Mononuclear cell (primary cell): ENCODE data around the gene FBXO34. TPM values are rescaled to one million over a fixed set of nuclear protein-coding genes. Genes with fewer than 3 reads are reported as not detected.
A peak's percentile ranks its signal among the peaks of the same experiment; 100 is the strongest.

Source experiments
- H3K27me3 ChIP-seq: 2 replicates; pipeline ENCODE4 v1.6.0; 2011; ENCODE audit warnings: low read length, control low read depth; ENCODE audit not compliant: insufficient read depth
- H3K4me1 ChIP-seq: 2 replicates; pipeline ENCODE4 v1.5.1; 2011; ENCODE audit warnings: mild to moderate bottlenecking, low read length, control low read depth; ENCODE audit not compliant: insufficient read depth
- H3K4me3 ChIP-seq: 2 replicates; pipeline ENCODE4 v1.5.1; 2011; ENCODE audit warnings: mild to moderate bottlenecking, low read length, moderate library complexity
- H3K9me3 ChIP-seq: 2 replicates; pipeline ENCODE4 v1.5.1; 2011; ENCODE audit warnings: low read depth, mild to moderate bottlenecking, control low read depth, low read length
- total RNA-seq: library from RNA; depleted of rRNA; stranded (reverse); fragments of >200 nt; gene quantifications from one replicate; pipeline ENCODE4 v1.2.3, GENCODE V29; 2012

FBXO34 gene, protein sequence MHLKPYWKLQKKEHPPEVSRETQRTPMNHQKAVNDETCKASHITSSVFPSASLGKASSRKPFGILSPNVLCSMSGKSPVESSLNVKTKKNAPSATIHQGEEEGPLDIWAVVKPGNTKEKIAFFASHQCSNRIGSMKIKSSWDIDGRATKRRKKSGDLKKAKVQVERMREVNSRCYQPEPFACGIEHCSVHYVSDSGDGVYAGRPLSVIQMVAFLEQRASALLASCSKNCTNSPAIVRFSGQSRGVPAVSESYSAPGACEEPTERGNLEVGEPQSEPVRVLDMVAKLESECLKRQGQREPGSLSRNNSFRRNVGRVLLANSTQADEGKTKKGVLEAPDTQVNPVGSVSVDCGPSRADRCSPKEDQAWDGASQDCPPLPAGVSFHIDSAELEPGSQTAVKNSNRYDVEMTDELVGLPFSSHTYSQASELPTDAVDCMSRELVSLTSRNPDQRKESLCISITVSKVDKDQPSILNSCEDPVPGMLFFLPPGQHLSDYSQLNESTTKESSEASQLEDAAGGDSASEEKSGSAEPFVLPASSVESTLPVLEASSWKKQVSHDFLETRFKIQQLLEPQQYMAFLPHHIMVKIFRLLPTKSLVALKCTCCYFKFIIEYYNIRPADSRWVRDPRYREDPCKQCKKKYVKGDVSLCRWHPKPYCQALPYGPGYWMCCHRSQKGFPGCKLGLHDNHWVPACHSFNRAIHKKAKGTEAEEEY
- 41.3 TPM for total RNA-seq

DNA sequence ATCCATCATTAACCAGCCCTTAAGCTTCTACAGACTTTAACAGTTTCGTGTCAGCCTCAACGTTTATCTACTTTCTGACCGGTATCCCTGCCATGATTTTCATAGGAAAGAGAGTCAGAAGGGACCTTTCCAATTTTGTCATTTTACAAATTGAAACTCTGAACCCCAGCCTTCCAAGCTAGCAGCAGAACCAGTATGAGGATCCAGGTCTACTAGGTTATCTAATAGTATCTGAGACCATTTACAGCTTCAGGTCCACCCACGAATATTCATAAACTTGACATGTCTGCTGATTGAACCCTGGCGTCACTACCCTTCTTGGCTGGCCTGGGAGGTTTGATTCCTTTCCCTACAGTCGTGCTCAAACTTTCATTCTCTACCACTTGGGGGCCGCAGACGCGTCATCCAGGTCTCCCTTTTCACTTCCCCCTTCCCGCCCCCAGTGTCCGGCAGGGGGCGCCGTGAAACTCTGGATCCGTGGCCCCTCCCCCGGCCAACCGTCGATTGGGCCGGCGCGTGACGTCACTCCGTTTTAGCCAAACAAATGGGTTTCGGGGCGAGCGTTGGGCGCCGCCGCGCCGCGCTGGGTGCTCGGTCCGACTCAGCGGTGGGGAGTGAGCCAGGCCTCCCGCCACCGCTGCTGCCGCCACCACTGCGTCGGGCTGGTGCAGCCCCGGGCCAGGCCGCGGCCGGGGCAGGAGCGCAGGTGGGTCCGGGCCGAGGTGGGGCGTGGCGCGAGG lies at the start of gene FBXO34:
TSS of gene FBXO34 (plus strand) at position 590 of the 740 bp plus-strand sequence. CDS start 78,970 bp downstream, outside the sequence.
- Histone ChIP-seq H3K4me1 (peaks cover 24% of the 10 kb centered on the region), H3K9me3 (no peaks in the 10 kb centered on the region), H3K4me3 (peak within 1 kb of the TSS; percentile 92), H3K27me3 (no peaks in the 10 kb centered on the region)

DNA sequence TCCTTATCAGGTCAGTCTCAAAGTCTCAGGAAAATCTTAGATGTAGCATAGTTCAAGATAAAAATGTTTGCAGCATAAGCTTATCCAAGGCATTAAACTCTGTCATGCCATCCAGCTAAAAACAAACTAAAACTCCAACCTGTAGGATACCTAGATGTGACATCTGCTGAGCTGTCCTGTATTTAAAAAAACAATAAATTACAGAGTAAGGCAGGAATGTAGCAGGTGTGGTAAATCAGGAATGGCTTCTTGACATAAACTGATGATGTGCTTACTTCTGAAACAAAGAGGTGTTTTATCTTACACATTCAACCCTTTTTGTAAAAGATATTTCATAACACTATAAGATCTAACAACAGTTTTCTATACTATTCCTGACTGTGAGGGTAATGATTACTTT lies 49.3 kb upstream of the FBXO34 start:
- peaks cover 8% of the 10 kb centered on the region for H3K9me3 ChIP-seq
- H3K4me1 ChIP-seq, result no peaks in the 10 kb centered on the region
- peaks cover 2% of the 10 kb centered on the region for H3K27me3 ChIP-seq
- H3K4me3 ChIP-seq, result no peak overlapping the region

DNA sequence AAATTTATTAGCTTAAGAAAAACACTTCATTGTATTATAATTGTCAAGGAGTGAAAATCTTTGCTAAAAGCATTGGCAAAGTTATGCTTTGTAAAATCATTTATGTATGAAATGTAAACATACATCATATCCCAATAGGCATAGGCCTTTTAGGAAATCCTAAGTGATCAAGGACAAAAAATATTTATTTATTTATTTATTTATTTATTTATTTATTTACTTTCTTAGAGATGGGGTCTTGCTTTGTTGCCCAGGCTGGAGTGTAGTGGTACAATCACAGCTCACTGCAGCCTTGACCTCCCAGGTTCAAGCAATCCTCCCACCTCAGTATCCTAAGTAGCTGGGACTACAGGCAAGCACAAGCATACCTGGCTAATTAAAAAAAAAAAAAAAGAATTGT lies 47.9 kb upstream of the FBXO34 start:
- H3K4me1 ChIP-seq, result no peaks in the 10 kb centered on the region
- H3K4me3 ChIP-seq, result no peak overlapping the region
- peaks cover 3% of the 10 kb centered on the region for H3K27me3 ChIP-seq
- peaks cover 11% of the 10 kb centered on the region for H3K9me3 ChIP-seq

DNA sequence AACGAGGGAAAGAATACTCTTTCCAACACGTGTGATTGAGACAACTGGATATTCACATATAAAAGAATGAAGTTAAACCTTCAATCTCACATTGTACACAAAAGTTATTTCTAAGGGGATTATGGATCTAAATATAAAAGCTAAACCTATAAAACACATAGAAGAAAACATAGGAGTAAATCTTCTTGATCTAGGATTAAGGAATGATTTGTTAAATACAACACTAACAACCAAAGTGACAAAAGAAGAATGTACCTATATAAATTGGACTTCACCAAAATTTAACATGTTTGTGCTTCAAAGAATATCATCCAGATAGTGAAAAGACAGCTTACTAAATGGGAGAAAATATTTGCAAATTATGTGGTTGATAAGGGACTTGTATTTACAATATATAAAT lies 43.0 kb upstream of the FBXO34 start:
- Histone ChIP-seq H3K4me1 (no peaks in the 10 kb centered on the region), H3K27me3 (peaks cover 3% of the 10 kb centered on the region), H3K9me3 (peaks cover 11% of the 10 kb centered on the region), H3K4me3 (no peak overlapping the region)

DNA sequence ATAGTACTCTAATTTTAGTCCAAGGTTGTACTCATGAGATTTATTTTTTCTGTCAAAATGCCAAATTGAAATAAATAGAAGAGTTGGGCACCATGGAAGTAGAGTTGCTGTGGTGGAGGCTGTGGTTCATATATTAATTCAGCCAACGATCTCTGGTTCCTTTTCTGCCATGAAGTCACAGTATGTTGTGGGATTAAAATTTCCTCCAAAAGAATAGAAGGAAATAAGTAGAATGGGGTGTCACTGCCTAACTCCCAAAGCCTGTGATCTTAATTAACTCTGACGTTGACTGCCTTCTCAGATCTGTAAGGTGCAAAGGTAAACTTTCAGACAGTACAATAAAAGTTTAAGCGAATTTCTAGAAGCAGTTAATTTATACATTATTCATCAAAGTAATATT lies 37.6 kb upstream of the FBXO34 start:
- Histone ChIP-seq H3K4me1 (no peaks in the 10 kb centered on the region), H3K9me3 (no peaks in the 10 kb centered on the region), H3K4me3 (no peak overlapping the region), H3K27me3 (no peaks in the 10 kb centered on the region)

DNA sequence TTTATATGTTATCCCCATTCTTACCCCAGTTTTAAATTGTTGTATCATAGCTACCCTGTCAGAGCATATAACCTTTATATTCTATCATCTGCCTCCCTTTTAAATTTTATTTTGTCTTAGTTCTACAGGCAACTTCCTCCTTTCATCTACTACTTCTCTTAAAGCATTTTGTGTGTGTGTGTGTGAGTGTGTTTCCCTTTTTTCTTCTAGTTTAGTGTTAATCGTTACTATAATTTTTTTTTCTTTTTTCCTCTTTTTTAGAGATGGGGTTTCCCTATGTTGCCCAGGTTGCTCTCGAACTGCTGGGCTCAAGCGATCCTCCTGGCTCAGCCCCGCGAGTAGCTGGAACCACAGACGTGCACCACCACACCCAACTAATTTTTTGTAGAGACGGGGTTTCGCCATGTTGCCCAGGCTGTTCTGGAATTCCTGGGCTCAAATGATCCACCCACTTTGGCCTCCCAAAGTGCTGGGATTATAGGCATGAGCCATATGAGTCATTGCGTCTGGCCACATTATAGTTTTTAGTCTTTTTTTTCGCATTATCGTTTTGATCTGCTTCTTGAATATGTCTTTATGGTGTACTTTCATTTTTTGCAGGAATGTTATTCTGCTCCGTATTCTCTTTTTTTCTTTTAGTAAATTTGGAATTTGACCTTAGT lies 33.1 kb upstream of the FBXO34 start:
- Histone ChIP-seq H3K9me3 (no peaks in the 10 kb centered on the region), H3K4me3 (no peak overlapping the region), H3K4me1 (no peaks in the 10 kb centered on the region), H3K27me3 (peaks cover 19% of the 10 kb centered on the region)

DNA sequence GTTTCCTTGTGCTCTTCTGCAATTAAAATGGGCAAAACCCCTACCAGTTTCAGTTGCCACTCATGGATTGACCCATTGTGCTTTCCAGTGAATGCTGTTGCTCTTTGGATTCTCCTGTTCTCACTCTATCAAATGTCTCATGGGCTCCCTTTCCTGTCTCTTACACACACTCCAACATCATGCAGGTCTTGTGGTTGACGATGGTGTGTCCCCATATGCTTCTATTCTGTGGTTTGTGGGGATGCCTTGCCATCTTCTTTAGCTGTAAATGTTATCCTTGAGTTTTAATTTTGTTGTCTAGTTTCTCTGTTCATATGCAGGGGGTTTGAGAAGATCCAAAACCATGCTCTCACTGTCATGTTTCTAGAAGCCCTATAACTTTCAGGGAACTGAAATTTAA lies 31.9 kb upstream of the FBXO34 start:
- Histone ChIP-seq H3K4me1 (no peaks in the 10 kb centered on the region), H3K4me3 (no peak overlapping the region)

DNA sequence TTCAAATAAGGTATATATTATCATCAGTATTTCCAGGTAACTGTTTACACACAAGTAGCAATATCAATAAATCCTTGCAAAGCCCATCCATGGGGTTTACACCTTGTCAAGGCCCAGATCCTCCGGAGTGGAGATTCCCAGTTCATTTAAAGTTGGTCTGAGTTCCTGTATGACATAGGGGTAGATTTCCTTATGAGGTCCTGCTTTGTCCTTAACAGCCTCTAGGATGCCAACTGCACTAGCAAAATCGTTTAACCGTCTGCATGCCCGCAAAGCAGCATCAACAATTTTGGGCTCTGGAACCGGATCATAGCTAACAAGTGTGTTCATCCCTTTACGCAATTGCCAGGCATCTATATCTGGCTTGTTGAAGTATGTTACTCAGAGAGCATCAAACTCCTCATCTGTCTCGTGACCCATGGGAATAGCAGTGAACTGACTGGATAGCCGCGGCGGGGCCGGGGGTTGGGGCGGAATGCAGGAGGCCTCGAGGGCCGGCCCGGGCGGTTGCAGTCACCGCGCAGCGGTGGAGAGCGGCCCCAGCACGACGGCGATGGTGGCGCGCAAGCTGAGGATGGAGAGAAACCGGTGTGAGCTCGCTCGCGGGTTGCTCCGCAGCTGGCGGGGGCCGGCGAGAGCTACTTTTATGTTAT lies 30.6 kb upstream of the FBXO34 start:
- Histone ChIP-seq H3K4me1 (no peaks in the 10 kb centered on the region), H3K4me3 (no peak overlapping the region), H3K27me3 (peaks cover 19% of the 10 kb centered on the region), H3K9me3 (no peaks in the 10 kb centered on the region)

More for the DNA sequence above, 31.9 kb upstream of the FBXO34 start:
- H3K27me3 ChIP-seq, result peaks cover 19% of the 10 kb centered on the region
- H3K9me3 ChIP-seq, result no peaks in the 10 kb centered on the region

DNA sequence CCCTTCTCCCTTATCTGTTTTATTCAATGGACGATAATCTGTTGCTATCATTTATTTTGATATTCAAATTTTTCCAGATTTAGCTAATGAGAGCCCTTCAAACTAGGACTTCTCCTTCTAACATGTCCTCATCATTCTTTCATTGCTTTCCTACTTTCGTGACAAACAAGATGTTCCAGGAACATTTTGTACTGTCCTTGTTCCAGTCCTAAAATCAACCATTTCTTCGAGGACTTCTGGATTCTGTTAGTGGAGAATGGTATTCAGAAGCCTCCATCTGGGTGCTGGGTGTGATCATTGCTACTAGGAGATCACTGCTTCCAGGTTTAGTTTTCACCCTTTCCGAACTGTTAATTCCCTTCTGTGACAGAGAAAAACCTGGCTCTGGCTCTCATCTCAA lies 29.5 kb upstream of the FBXO34 start:
- Histone ChIP-seq H3K4me1 (no peaks in the 10 kb centered on the region), H3K27me3 (peaks cover 19% of the 10 kb centered on the region), H3K4me3 (no peak overlapping the region), H3K9me3 (no peaks in the 10 kb centered on the region)

DNA sequence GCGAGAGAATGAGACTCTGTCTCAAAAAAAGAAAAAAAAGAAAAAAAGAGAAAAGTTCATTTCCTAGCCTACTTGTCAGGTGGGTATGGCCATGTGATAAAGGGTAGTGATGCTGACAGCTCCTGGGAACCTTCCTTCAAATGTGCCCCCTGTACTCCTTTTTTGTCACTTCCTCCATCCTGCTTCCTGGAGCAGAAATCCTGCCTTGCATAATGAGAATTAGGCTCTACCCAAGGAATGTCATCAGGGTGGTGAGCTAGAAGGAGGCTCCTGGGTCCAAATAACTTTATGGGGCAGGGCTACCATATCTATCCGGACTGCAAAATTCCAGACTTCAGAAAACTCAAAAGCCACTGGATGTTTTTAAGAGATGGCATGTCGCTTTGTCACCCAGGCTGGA lies 27.8 kb upstream of the FBXO34 start:
- Histone ChIP-seq H3K4me3 (no peak overlapping the region), H3K4me1 (no peaks in the 10 kb centered on the region)

DNA sequence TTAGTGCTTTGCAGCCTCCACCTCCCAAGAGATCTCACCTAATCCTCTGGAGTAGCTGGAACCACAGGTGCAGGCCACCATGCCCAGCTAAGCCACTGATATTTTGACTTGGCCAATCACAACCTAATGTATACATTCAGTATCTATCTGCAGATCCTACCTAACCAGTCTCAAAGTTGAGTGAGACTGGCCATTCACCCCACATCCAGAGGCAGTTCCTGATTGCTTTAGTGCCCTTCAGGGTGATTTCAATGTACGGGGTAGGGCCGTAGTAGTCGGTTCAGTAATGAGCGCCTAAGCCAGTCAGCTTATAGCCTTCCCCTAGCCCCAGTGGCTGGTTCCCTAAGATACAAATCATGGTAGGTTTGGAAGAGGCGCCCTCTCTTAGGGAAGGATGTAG lies 27.4 kb upstream of the FBXO34 start:
- Histone ChIP-seq H3K9me3 (no peaks in the 10 kb centered on the region), H3K4me3 (no peak overlapping the region), H3K27me3 (peaks cover 19% of the 10 kb centered on the region), H3K4me1 (no peaks in the 10 kb centered on the region)

More for the DNA sequence above, 27.8 kb upstream of the FBXO34 start:
- Histone ChIP-seq H3K27me3 (peaks cover 19% of the 10 kb centered on the region), H3K9me3 (no peaks in the 10 kb centered on the region)

DNA sequence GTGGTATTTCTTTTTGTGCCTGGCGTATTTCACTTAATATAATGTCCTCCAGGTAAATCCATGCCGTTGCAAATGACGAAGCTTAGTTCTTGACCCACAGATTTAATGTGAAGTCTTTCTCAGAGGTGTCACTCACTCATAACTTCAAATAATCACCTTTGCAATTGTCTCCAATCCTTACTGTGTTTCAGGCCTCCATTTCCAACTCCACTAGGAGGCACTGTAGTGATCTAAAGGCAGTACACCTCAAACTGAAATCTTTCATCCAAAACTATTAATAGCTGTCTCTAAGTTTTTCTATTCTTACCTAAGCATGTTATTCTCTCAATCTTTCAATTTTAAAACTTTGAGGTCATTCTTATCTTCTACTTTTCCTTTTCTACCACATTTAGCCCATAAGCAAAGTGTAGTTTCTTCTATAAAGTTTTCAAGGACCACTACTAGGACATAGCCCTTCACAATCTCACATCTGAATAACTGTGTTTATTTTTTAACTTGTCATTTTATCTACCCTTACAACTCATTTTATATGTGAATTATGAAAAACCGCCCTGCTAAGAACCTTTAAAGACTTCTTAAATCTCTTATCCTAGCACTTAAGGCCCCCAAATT lies 25.5 kb upstream of the FBXO34 start:
- Histone ChIP-seq H3K4me1 (no peaks in the 10 kb centered on the region), H3K4me3 (no peak overlapping the region), H3K27me3 (peaks cover 13% of the 10 kb centered on the region), H3K9me3 (no peaks in the 10 kb centered on the region)

DNA sequence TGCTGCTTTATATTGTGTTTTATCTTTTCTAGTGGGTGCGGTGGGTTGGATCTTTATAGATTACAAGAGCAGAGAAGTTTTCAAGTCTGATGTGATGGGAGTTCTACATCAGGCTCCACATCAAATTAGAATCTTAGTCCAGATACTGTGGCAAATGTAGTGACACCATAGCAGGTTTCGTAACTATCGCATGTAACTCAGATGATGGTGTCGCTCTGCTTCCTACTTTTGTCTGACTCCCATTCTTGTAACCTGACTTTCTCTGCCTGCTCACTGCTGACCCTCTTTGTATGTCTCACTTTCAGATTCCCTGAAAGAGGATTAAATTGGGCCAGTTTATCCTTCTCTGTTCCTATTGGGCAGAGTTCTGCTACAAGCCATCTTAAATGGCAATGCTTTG lies 22.8 kb upstream of the FBXO34 start:
- H3K4me3 ChIP-seq, result no peak overlapping the region
- no peaks in the 10 kb centered on the region for H3K27me3 ChIP-seq

DNA sequence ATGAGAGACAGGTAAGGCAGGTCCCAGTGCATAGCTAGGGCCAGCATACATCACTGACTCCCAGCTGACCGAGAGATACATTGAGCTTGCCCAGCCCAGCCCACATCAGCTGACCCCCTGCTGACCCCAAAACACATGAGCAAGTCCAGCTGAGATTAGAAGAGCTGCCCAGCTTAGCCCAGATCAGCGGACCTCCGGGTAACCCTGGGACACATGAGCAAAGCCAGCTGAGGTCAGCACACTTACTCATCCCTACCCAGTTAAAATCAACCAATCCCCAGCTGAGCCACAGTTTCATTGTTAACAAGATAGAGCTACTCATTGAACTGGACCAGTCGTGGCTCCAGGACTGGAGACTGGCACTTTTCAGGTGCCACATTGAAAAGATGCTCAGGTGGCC lies 21.8 kb upstream of the FBXO34 start:
- no peak overlapping the region for H3K4me3 ChIP-seq
- no peaks in the 10 kb centered on the region for H3K4me1 ChIP-seq
- no peaks in the 10 kb centered on the region for H3K9me3 ChIP-seq
- no peaks in the 10 kb centered on the region for H3K27me3 ChIP-seq

More for the DNA sequence above, 22.8 kb upstream of the FBXO34 start:
- no peaks in the 10 kb centered on the region for H3K9me3 ChIP-seq
- H3K4me1 ChIP-seq, result no peaks in the 10 kb centered on the region
